Mesodermal cell (in vitro differentiated cells): ENCODE results near the gene RPA1.

Experiments used
- H3K27ac ChIP-seq: 2 replicates; pipeline ENCODE4 v1.7.0; 2013; ENCODE audit warnings: mild to moderate bottlenecking, low read depth, low read length, moderate library complexity; ENCODE audit not compliant: severe bottlenecking
- H3K36me3 ChIP-seq: 2 replicates; pipeline ENCODE4 v1.7.1; 2013; ENCODE audit warnings: mild to moderate bottlenecking, low read length, moderate library complexity; ENCODE audit not compliant: control insufficient read depth, insufficient read depth
- H3K4me1 ChIP-seq: one replicate; pipeline ENCODE4 v1.7.1; 2013; ENCODE audit warnings: mild to moderate bottlenecking, low read length; ENCODE audit not compliant: insufficient read depth, control insufficient read depth, poor library complexity, severe bottlenecking
- H3K4me3 ChIP-seq: 2 replicates; pipeline ENCODE4 v1.7.0; 2013; ENCODE audit warnings: low read length, control low read depth, mild to moderate bottlenecking; ENCODE audit not compliant: insufficient read depth, poor library complexity, severe bottlenecking; ENCODE audit errors: extremely low read depth
- H3K9me3 ChIP-seq: 2 replicates; pipeline ENCODE4 v1.7.1; 2013; ENCODE audit warnings: mild to moderate bottlenecking, low read length, moderate library complexity; ENCODE audit not compliant: control insufficient read depth
- WGBS, 2 experiments: methylation state at CpG; one replicate each; pipeline ENCODE4 v1.1.5; 2013; ENCODE audit warnings: missing lambda C conversion rate in 2 of 2; ENCODE audit not compliant: insufficient coverage in 2 of 2; 5-methylcytosine and 5-hydroxymethylcytosine counted together

Gene RPA1

GRCh38 chr17:1912146-1912545 is 82.3 kb downstream of the RPA1 start:
- no peak overlapping the region for H3K27ac ChIP-seq
- 63 to 79% methylated on average over 7 of the region's 7 CpGs for WGBS, 2 experiments
- peaks cover 6% of the 10 kb centered on the region for H3K4me1 ChIP-seq
- no peak overlapping the region for H3K4me3 ChIP-seq
- H3K9me3 ChIP-seq: no peaks in the 10 kb centered on the region
- H3K36me3 ChIP-seq: no peaks in the 10 kb centered on the region

- Histone ChIP-seq H3K9me3 (no peaks in the 10 kb centered on the region), H3K27ac (no peak overlapping the region), H3K4me1 (peaks cover 3% of the 10 kb centered on the region), H3K4me3 (no peak overlapping the region), H3K36me3 (no peaks in the 10 kb centered on the region)
- WGBS, 2 experiments: 90 to 91% methylated on average over 13 to 14 of the region's 14 CpGs
These were observed 83.9 kb downstream of the RPA1 start for GRCh38 chr17:1913702-1914101.

DNA sequence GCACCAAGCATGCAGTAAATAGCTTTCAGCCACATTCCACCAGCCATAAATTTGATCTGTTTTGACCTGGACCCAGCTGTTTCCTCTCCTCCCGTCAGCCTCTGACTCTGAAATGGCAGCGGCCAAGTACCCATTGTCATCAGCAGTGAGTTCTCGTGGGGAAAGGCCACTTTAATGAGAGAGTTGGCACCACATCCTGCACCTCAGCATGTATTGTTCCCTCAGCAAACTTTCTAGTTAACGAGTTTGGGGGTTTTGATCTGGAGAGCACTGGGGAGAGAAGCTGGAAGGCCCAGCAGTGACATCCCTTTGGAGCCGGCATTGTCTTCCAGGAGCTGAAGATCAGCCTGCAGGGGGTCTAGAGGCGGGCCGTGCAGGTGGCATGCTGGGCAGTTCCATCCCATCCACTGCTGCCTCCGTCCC is 84.9 kb downstream of the RPA1 start:
- 47 to 50% methylated on average over 7 of the region's 8 CpGs for WGBS, 2 experiments
- Histone ChIP-seq H3K27ac (no peak overlapping the region), H3K4me1 (peaks cover 3% of the 10 kb centered on the region)

GRCh38 chr17:1915889-1916288 is 86.1 kb downstream of the RPA1 start:
- WGBS, 2 experiments: 89 to 90% methylated on average over 11 to 12 of the region's 12 CpGs
- Histone ChIP-seq H3K9me3 (no peaks in the 10 kb centered on the region), H3K36me3 (no peaks in the 10 kb centered on the region), H3K4me1 (no peaks in the 10 kb centered on the region), H3K27ac (no peak overlapping the region), H3K4me3 (no peak overlapping the region)

More for the DNA sequence above, 84.9 kb downstream of the RPA1 start:
- Histone ChIP-seq H3K36me3 (no peaks in the 10 kb centered on the region), H3K9me3 (no peaks in the 10 kb centered on the region), H3K4me3 (no peak overlapping the region)

GRCh38 chr17:1916316-1916715 is 86.5 kb downstream of the RPA1 start:
- no peaks in the 10 kb centered on the region for H3K36me3 ChIP-seq
- H3K4me1 ChIP-seq: no peaks in the 10 kb centered on the region
- WGBS, 2 experiments: 91 to 94% methylated on average over 9 to 10 of the region's 14 CpGs
- H3K27ac ChIP-seq: no peak overlapping the region
- H3K4me3 ChIP-seq: no peak overlapping the region
- no peaks in the 10 kb centered on the region for H3K9me3 ChIP-seq

DNA sequence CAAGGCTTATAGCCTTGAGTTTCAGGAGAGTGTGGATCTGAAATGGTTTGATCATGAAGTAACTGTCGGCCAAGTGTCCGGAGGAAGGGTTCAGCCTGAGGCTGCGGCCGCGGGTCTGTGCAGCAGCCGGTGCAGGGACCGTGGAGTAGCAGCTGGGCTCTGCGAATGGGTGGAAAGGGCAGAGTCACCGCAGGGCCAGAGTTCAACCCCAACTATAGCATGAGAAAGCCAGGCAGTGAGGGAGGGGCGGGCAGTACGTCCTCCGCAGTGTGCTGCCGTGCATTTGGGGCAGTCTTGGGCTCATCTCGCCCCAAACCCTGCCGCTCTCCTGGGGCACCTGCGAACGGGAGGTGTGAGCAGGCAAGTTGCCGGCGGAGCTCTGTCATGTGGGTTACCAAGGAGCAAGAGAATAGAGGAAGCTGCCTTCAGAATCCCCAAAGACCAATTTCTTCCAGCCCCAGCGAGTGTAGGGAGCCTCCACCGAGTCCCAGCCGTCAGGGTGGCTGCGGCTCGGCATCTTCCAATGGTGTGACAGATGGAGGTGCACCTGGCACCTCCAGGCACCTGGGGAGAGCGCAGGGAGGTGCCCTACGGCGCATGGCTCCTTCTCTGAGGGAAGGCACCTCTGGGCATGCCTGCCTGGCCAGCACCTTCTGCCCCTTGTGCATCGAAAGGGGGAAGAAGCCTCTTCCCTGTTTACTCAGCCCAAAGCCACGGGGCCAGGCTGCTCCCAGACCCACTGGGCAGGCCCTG is 87.3 kb downstream of the RPA1 start:
- no peaks in the 10 kb centered on the region for H3K9me3 ChIP-seq
- no peaks in the 10 kb centered on the region for H3K36me3 ChIP-seq
- 89 to 90% methylated on average over 24 to 27 of the region's 29 CpGs for WGBS, 2 experiments
- H3K4me3 ChIP-seq: no peak overlapping the region
- no peak overlapping the region for H3K27ac ChIP-seq
- H3K4me1 ChIP-seq: no peaks in the 10 kb centered on the region

DNA sequence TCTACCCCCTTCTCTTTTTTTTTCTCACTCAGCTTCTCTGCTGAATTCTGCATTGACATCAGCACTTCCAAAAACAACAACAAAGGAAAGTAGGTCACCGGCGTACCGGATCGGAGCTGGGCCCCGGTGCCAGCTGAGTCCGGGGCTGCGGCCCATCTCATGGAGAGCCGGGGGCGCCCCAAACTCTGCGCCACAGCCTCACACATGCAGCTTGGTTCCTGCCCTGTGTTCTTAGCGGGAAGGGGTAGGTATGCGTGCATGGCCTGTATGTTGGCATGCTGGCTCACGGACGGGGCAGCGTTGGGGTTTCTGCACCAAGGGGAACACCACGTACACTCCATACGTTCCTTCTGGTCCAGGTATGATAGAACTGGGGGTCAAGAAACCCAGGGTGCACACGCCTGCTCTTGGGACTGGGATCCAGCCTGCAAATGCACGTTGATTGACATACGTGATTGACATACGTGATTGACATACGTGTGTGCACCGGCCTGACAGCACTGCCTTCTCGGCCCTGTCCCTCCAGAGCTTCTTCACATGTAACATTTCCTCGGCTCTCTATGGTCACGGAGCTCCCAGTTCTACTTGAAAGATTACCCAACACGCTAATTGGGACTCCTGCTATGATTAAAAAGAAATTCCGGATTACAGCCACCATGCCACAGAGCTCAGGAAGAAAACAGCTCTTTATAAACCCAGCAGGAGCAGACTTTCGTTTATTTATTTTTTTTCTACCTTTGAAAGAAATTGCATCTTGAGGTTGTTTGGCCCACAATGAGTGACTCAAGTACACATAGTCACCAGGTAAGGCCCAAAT is 88.7 kb downstream of the RPA1 start:
- Histone ChIP-seq H3K4me1 (no peaks in the 10 kb centered on the region), H3K36me3 (no peaks in the 10 kb centered on the region), H3K27ac (no peak overlapping the region), H3K9me3 (no peaks in the 10 kb centered on the region), H3K4me3 (no peak overlapping the region)
- 91 to 95% methylated on average over 21 to 28 of the region's 29 CpGs for WGBS, 2 experiments

GRCh38 chr17:1919201-1919600 is 89.4 kb downstream of the RPA1 start:
- Histone ChIP-seq H3K4me3 (no peak overlapping the region), H3K9me3 (no peaks in the 10 kb centered on the region), H3K4me1 (no peaks in the 10 kb centered on the region), H3K36me3 (no peaks in the 10 kb centered on the region), H3K27ac (no peak overlapping the region)
- WGBS, 2 experiments: 75 to 90% methylated on average over 10 to 13 of the region's 13 CpGs

DNA sequence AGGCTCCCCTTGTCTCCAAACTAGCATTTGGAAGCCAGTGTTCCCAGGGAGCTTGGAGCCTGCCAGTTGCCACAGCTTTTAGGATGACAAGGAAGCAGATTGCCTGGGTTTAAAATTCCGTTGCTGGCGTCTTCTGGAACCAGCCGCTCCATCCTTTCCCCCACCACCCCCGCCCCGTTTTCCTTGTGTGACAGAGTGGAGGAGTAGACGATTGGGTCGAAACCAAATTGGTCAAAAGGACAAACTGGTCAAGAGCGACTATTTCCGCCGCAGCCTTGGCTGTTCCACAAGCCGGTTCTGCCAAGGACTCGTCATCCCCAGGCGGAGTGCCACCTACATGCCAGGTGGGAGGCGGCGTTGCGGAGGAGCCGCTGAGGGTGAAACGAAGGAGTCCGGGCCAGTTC is 91.1 kb downstream of the RPA1 start:
- 91 to 93% methylated on average over 14 to 15 of the region's 19 CpGs for WGBS, 2 experiments
- Histone ChIP-seq H3K9me3 (no peaks in the 10 kb centered on the region), H3K27ac (no peak overlapping the region), H3K36me3 (no peaks in the 10 kb centered on the region), H3K4me3 (no peak overlapping the region), H3K4me1 (no peaks in the 10 kb centered on the region)

GRCh38 chr17:1928976-1929375 is 99.2 kb downstream of the RPA1 start:
- 89 to 91% methylated on average over 7 to 12 of the region's 12 CpGs for WGBS, 2 experiments

GRCh38 chr17:1930337-1930645 is 100.5 kb downstream of the RPA1 start:
- Histone ChIP-seq H3K4me3 (no peak overlapping the region), H3K4me1 (peaks cover 4% of the 10 kb centered on the region), H3K36me3 (no peaks in the 10 kb centered on the region), H3K9me3 (no peaks in the 10 kb centered on the region), H3K27ac (no peak overlapping the region)
- WGBS, 2 experiments: 79 to 82% methylated on average over 2 to 5 of the region's 8 CpGs

More at GRCh38 chr17:1928976-1929375, 99.2 kb downstream of the RPA1 start:
- no peak overlapping the region for H3K4me3 ChIP-seq
- no peaks in the 10 kb centered on the region for H3K36me3 ChIP-seq
- no peaks in the 10 kb centered on the region for H3K9me3 ChIP-seq
- H3K4me1 ChIP-seq: peaks cover 4% of the 10 kb centered on the region
- no peak overlapping the region for H3K27ac ChIP-seq
